Muscle of arm (tissue), 12 donors: Measurements from ENCODE around the gene CTNNBL1. TPM values are rescaled to one million over a fixed set of nuclear protein-coding genes. Genes with fewer than 3 reads are reported as not detected.
"Not testable (repeated sequence)": the region's sequence is repeated elsewhere in the genome, so short reads cannot be mapped to it uniquely, and the experiment has no call there.

Experiments
- DNase-seq: peaks from one replicate; pipeline ENCODE4 v3.0.0-alpha.2; 2013
- polyA plus RNA-seq, 12 donors: library from polyadenylated mRNA; unstranded; fragments of 120-200 nt; gene quantifications; one replicate each; pipeline ENCODE4 v1.2.1, GENCODE V29; 2013; ENCODE audit not compliant: insufficient read length in 12 of 12

Gene CTNNBL1
- polyA plus RNA-seq, 12 donors = 14.9 to 39.1 (median 28.9) TPM; not detected in 1

DNA sequence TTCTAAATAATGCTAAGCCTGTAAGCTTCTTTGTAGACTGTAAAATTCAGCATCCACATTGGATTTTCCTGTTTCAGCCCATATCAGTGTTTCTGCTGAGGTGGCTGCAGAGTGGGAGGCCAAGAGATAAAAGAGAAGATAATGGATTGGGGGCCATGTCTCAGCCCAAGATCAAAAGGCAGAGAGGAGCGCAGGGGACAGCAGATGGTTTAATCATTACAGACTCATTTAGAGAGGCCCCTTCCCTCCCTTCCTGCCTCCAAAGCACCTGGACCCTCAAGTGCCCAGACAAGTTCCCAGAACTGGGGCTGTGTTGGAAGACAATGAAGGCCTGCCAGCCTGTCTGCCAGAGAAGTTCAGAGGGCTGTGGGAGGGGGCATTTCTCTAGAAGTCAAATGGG, 20.4 kb upstream of the CTNNBL1 start:
- no peak for DNase-seq

DNA sequence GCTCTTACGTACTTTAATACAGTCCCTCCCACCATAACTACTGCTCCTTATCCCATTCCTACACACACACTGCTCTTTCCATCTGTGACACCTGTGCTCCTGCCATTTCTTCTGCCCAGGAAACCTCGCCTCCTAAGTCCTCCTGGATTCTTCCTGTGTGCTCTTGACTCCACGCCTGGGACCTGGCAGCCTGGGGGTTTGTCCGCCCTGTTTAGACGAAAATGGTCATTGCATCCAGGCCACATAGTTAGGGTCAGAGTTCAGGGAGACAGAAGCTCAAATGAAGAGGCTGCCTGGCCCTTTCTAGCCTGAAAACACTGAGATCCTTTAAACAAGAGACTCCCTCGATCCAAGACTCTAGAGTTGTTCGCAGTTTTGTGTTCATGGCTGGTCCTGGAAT, 17.4 kb upstream of the CTNNBL1 start:
- no peak for DNase-seq

DNA sequence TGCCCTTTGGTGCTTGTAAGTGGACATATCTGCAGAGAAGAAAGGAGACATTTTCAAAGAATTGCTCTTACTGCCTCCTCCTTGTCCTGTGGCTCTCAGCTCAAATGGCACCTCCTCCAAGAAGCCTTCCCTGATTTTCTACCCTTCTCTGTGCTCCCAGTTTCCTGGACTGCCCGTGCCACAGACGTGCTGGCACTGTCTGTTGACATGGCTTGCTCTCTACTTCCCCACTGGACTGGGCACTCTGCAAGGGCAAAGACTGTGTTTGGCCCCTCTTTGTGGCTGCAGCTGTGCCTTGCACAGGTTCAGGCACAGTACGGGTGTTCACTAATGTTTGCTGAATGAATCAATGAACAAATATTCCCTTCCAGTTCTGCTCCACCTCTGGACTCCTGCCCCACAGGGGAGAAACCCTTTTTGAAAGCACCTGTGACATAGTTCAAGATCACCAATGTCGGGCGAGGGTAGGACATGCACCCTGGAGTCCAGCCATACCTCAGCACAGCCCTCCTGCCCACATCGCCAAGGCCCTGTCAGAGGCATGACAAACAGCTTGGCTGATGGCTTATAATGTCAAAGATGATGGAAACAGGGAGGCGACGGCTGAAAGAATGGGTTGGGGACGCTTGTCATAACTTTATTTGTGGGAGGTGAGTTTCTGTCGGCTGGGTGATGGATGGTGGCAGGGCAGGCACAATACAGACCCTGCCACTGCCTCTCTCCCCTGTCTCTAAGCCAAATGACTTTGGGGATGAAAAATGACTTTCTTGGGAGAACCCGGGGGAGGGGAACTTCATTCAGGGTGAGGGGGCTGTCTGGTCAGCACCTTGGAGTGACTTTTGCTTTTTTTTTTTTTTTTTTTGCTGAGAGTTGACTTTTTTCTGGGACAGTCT, 15.6 kb upstream of the CTNNBL1 start:
- DNase-seq = no peak

DNA sequence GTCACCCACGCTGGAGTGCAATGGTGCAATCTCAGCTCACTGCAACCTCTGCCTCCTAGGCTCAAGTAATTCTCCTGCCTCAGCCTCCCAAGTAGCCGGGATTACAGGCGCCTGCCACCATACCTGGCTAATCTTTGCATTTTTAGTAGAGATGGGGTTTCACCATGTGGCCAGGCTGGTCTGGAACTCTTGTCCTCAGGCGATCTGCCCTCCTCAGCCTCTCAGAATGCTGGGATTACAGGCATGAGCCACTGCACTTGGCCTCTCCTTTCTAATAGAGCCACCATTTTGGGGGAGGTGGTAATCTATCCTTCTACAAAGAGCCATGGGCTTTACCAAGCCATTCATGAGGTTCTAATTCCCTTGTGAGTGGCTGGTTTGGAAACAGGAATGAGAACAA, 14.1 kb upstream of the CTNNBL1 start:
- not testable (repeated sequence) for DNase-seq

DNA sequence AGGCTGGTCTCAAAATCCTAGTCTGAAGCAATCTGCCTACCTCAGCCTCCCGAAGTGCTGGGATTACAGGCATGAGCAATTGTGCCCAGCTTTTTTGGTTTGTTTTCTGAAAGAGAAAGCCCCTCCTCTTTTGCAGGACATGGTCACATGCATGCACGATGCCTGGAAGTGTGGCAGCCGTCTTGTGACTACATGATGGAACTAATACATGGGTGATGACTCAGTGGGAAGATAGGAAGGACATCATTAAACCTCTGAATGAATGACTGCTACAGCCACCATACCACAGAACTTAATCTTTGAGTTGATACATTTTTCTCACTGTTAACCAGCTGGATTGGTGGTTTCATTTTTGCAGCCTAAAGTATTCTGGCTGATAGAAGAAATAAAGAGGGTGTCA, 13.4 kb upstream of the CTNNBL1 start:
- no peak for DNase-seq

DNA sequence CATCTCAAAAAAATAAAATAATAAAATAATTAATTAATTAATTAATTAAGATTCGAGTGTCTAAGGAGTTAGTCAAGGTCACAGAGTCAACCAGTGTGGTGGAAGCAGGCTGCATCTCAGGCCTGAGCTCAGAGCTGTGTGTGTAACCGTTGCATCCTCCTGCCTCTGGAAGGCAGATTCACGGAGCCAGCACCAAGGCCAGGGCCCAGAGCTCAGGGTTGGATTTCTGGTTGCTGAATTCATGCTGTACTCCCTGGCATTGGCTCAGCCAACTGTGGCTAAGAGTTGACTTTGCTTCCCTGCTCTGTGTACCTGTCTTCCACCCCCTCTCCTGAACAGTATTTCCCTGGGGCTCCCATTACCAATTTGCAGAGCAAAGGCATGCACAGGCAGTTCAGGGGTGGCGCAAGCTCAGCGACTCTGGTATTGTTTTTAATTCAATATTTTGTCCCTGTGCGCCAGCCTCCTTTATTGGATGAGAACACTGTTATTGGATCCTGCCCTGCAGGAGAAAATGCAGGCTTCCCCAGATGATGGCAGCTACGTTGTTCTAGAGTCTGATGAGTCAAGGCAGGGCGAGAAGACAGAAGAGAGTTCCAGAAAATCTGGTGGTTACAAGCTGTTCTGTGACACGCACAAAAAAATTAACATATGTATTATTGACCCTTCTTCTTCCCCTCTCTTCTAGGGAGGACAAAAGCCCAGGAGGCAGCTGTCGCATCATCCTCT, 12.3 kb upstream of the CTNNBL1 start:
- DNase-seq = no peak

DNA sequence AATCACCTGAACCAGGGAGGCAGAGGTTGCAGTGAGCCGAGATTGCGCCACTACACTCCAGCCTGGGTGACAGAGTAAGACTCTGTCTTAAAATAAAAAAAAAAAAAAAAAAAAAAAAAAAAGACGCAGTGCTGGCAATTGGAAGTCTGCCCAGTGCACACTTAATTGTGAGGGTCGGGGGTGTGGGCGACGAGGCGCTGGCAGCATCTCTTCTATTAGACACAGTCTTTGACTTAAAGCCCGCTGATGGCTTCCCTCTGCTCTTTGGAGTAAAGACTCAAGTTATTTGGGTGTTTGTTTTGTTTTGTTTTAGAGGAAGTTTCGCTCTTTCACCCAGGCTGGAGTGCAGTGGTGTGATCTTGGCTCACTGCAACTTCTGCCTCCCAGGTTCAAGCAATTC, 10.7 kb upstream of the CTNNBL1 start:
- DNase-seq = not testable (repeated sequence)

DNA sequence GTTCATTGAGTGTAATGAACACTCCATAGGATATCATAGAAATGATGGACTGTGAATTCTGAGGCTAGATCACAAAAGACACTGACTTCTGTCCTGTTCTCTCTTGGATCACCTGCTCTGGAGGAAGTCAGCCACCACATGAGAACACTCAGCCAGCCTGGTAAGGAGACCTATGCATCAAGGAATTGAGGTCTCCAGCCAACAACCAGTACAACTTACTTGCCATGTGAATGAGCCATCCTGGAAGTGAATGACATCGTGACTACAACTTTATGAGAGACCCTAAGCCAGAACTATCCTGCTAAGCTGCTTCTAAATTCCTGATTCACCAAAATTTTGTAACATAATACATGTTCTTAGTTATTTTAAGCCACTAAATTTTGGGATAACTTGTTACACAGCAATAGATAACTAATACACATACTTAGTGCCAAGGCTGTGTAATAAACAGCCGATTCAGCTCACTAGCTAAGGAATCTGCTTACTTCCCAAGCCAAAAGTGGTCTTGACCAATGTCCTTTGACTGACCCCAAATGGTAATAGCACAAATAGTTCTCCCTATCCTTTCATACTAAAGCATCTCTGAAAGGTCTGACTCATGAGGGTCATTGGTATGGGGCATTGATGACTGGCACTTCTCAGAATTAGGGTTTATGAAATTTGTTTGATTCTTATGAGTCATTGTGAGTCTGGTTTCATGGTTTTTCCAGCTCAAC, 6.9 kb upstream of the CTNNBL1 start:
- DNase-seq = no peak

DNA sequence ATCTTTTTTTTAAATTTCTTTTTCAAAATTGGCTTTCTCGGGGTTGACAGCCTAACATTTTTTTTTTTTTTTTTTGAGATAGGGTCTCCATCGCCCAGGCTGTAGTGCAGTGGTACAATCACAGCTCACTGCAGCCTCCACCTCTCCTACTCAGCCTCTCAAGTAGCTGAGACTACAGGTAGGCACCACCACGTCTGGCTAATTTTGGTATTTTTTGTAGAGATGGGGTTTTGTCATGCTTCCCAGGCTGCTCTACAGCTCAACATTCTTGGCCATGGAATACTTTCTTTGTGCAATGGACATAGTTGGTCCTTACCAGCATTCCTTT, 6.4 kb upstream of the CTNNBL1 start:
- no peak for DNase-seq

DNA sequence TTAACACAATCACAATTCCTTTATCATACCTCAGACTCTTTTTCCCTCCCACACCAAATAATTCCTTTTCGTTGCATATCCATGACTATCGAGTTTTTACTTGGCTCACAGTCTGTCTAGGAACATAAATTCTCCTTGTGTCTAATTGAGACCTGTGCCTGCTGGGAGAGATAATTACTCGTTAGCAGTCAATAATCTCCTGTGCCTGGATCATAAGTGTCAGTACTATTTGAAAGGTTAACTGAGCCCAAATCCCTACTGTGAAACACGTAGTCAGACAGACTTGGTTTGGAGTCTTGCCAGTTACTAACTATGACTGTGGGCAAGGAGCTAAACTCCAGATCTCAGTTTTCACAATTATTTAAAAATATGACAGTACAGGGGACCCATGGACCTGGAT, 5.7 kb upstream of the CTNNBL1 start:
- DNase-seq = no peak

DNA sequence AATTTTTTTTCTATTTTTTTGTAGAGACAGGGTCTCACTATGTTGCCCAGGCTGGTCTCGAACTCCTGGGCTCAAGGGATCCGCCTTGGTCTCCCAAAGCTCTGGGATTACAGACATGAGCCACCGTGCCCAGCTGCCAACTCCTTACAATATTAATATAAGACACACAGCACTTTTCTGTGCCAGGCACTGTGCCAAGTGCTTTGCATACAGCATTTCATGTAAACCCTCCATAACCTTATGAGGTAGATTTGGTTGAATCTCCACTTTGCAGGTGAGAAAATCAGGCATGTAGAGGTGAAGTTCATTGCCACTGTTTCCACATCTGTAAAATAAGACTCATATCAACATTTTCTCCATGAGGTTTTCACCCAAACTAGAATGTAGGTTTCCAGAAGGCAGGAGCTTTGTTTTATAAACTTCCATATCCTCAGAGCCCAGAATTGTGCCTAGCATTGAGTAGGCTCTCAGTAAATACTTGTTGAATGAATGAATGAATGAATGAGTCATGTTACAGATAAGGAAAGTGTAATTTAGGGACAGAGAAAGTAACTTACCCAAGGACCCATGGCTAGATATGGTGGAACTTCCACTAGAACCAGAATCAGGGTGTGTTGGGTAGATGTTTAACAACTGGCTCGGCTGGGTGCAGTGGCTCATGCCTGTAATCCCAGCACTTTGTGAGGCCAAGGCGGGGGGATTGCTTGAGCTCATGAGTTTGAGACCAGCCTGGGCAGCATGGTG, 3.0 kb upstream of the CTNNBL1 start:
- DNase-seq = no peak

DNA sequence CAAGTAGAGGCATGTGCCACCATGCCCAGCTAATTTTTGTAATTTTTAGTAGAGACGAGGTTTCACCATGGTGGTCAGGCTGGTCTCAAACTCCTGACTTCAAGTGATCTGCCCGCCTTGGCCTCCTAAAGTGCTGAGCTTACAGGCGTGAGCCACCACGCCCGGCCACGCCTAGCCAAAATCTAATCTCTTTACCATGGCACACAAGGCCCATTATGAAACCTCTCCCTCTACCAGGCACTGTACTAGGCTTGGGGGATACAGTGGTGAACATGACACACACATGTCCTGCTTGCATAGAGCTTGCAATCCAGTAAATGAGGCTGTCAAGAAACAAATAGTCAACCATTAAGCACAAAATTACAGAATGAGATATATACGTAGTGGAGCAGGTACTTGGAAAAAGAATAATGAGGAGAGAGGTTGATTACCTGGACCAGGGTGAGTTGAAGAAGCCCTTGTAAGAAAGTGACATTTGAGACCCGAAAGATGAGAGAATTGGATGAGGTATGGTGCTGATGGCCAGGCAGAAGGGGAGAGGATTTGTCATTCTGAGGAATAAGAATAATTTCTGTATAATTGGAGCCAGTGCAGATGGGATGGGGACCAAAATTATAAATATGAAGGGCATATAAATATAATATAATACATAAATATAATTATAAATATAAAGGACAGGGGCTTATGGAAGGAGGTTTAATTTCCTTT, 1.2 kb upstream of the CTNNBL1 start:
- no peak for DNase-seq

DNA sequence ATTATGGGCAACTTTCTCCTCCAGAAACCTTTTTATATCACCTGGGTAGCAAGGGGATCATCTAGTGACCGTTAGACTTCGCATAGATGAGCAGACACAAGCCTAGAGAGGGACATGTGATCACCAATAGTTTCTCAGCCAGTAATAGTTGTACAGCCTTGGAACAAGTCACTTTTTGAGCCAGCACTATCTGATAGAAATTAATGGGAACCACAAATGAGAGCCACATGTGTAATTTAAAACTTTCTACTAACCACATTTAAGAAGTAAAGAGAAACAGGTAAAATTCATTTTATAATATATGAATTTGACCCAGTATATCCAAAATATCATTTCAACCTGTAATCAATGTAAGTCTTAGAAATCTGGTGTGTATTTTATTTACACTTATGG, 592 bp upstream of the CTNNBL1 start:
- no peak for DNase-seq

DNA sequence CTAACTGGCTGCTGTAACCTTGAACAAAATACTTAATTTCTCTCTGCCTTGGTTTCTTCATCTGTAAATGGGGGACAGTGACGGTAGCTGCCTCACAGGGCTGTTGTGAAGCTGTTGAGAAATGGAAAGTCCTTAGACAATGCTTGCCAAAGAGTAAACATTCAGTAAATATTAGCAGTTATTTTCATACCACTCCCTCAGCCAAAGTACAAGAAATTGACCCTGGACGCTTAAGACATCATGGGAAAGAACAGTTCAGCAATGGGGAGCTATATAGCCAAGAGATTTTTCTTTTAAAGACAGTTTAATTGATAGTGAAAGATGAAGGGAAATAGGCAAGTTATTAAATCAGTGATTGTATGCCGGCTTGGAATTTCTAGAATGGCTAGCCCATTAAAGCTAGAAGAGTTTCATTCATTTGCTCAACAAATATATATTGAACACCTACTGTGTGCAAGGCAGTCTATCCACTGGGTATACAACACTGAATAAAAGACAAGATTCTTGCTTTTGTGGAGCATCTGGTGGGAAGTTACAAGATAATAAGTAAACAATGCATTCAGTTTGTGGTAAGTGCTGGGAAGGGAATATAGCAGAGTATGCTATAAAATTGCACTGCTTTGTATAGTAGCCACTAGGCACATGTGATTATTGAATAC, 2.0 kb downstream of the CTNNBL1 start:
- no peak for DNase-seq

DNA sequence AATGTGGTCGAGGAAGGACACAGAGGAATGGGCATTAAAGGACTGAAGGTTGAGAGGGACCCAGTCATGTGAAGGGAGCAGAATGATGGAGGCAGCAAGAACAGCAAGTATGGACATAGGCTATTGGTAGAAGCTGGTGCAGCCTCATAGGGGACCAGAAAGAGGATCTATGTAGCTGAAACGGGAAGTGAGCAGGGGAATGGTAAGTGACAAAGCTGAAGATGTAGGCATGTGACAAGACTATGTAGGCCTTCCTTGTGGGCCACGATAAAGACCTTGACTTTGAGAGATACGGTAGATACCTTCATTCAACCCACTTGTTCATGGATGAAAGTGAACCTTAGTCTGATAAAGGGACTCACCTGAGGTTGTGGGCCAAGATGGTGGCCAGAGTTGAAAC, 3.5 kb downstream of the CTNNBL1 start:
- DNase-seq = no peak

DNA sequence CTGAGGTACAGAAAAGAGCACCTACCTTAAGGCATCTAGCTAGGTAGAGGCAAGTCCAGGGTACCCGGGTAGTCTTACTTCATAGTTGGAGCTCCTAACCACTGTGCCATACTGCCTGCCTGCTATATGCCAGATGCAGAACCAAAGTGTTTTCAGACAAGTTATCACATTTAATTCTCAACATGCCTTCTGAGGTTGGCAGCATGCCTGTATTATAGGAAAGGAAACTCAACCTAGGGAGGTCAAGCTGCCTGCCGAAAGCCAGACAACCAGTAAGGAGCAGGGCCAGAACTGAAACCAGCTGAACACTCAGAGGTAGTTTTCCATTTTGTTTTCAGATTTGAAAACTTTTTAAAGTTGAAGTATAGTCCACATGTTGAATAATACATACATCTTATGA, 5.4 kb downstream of the CTNNBL1 start:
- DNase-seq = no peak

DNA sequence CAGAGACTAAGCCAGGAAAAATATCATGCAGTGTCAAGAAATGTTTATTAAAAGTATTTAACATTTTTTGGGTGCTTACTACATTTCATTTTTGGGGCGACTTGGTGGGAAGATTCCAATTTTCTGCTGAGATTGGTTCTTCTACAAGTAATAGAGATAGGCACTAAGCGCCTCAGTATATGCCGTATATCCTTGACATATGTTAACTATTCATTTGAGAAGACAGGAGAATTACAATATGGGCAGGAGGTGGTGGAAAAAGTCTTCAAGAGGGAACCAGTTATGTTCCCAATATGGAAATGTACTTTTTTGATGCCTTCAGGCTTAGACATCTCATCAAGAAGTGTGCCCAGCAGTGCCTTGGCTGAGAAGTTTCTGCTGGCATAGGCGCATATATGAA, 6.5 kb downstream of the CTNNBL1 start:
- no peak for DNase-seq

DNA sequence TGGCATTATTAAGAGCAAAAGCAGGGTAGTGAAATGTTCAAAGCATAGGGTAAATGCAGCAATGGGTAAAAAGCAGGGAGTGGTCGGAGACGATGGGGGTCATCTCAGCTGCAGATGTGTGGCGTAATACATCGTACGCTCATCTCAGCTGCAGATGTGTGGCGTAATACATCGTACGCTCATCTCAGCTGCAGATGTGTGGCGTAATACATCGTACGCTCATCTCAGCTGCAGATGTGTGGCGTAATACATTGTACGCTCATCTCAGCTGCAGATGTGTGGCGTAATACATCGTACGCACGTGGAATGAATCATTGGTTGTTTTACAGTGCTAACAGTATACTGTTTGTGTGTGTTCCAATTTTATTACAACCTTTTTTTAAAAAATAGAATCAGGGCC, 7.8 kb downstream of the CTNNBL1 start:
- DNase-seq = not testable (repeated sequence)

DNA sequence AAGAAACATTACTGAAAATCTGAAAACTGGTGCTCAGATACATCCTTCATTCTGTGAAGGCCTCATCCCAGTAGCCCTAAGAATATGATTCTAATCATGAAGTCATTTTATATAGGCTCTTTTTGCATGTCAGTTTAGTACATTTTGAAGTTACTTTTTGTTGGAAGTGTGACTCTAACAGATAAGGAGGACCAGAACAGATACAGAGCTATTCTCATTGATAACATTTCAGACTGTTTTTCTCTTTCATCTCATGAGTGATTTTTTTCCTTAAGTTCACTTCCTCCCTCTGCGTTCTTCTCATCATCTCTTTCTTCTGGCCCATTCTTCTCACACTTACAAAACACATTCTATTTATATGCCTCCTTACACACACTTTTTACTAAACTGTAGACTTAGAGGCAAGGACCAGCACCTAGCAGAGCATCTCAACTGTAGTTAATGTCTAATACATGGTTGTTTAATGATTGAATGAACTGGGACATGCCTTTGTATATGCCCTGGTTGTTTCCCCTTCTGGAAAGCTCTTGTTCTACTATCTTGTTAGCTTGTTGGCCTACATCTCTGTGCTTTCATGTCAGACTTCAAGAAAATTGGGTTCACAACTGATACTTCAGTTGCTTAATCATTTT, 8.7 kb downstream of the CTNNBL1 start:
- no peak for DNase-seq
